HCT116 (cell line): ENCODE measurements around the gene TRMT61B. TPM values are rescaled to one million over a fixed set of nuclear protein-coding genes. Genes with fewer than 3 reads are reported as not detected.

Source experiments
- ATAC-seq: fragments of 200-7000 bp; cut with Tn5 transposase; 2 replicates; pipeline ENCODE4 v1.9.1; 2020; ENCODE audit warnings: mild to moderate bottlenecking, moderate library complexity
- BruUV-seq: library from RNA; stranded (reverse); fragments of 400-500 nt; replicated peaks from 2 replicates; lab custom pipeline; 2021; lab: Mats Ljungman, UMichigan
- CTCF ChIA-PET: fragments of 300-600 bp; sonication (Branson Sonifier 250); formaldehyde crosslinking; loops from one replicate; lab custom pipeline; 2021; ENCODE audit warnings: antibody characterized with exemption; lab: Charles Lee
- POLR2A ChIA-PET: fragments of 300-600, 350-600 bp; sonication (Branson Sonifier 250); formaldehyde crosslinking; loops from one replicate; lab custom pipeline; 2021; ENCODE audit warnings: antibody characterized with exemption; lab: Charles Lee
- RAD21 ChIA-PET, 2 experiments: fragments of 300-600 bp; sonication (Branson Sonifier 250); formaldehyde crosslinking; loops; one replicate each; lab custom pipeline; 2023; ENCODE audit warnings: low total read pairs in 2 of 2; ENCODE audit not compliant: uncharacterized antibody in 2 of 2, unreplicated experiment in 2 of 2, low non-redundant PET in 1 of 2; lab: Charles Lee
- DNase-seq: peaks from one replicate; pipeline ENCODE4 v3.0.0-alpha.2; 2010; ENCODE audit warnings: low read depth, low spot score
- H2AFZ ChIP-seq: fragments of 200-600 bp; shearing (Covaris generic), sonication (generic); 2 replicates; pipeline ENCODE4 v1.6.1; 2017; ENCODE audit warnings: low read depth, mixed run types, mixed read lengths, antibody characterized with exemption, low read length; ENCODE audit not compliant: poor library complexity, severe bottlenecking
- H3K27ac ChIP-seq: 2 replicates; pipeline ENCODE4 v1.5.1; 2012; ENCODE audit warnings: low read depth, low read length
- H3K27me3 ChIP-seq: fragments of 200-600 bp; sonication (generic); 2 replicates; pipeline ENCODE4 v1.6.1; 2016; ENCODE audit warnings: mixed run types, low read length, mixed read lengths; ENCODE audit not compliant: insufficient read depth
- H3K36me3 ChIP-seq, 2 experiments: fragments of 200-500 bp in 1 of 2; fragments of 200-600 bp in 1 of 2; sonication (Bioruptor generic) in 1 of 2; sonication (generic) in 1 of 2; 2 replicates each; pipeline versions ENCODE4 v1.5.1 to v1.6.1; 2014 to 2016; ENCODE audit warnings: low read length in 2 of 2, inconsistent platforms in 1 of 2, mixed read lengths in 1 of 2, mixed run types in 1 of 2; ENCODE audit not compliant: insufficient read depth in 2 of 2, control insufficient read depth in 1 of 2
- H3K4me1 ChIP-seq, 2 experiments: fragments of 200-600 bp in 1 of 2; sonication (generic) in 1 of 2; 2 replicates each; pipeline versions ENCODE4 v1.5.1 to v1.6.1; 2012 to 2017; ENCODE audit warnings: low read length in 2 of 2, inconsistent platforms in 1 of 2, mild to moderate bottlenecking in 1 of 2, mixed read lengths in 1 of 2, mixed run types in 1 of 2, moderate library complexity in 1 of 2; ENCODE audit not compliant: insufficient read depth in 2 of 2, control insufficient read depth in 1 of 2
- H3K4me2 ChIP-seq: fragments of 200-600 bp; sonication (generic); 2 replicates; pipeline ENCODE4 v1.6.1; 2017; ENCODE audit warnings: mixed run types, low read length, mixed read lengths
- H3K4me3 ChIP-seq, 2 experiments: fragments of 200-600 bp in 1 of 2; sonication (generic) in 1 of 2; replicated peaks in 1 of 2; 2 replicates each; pipeline ENCODE4 v1.5.1; 2011 to 2016; ENCODE audit warnings: low read length in 2 of 2, control low read depth in 1 of 2, low read depth in 1 of 2, mild to moderate bottlenecking in 1 of 2, mixed read lengths in 1 of 2, mixed run types in 1 of 2
- H3K79me2 ChIP-seq: fragments of 200-600 bp; sonication (generic); 2 replicates; pipeline ENCODE4 v1.6.1; 2017; ENCODE audit warnings: mild to moderate bottlenecking, mixed run types, low read length, moderate library complexity, mixed read lengths; ENCODE audit not compliant: insufficient read depth
- H3K9ac ChIP-seq: fragments of 200-600 bp; sonication (generic); 2 replicates; pipeline ENCODE4 v1.6.1; 2016; ENCODE audit warnings: low read length, mixed read lengths
- H3K9me2 ChIP-seq: fragments of 200-600 bp; sonication (generic), shearing (Covaris generic); 2 replicates; pipeline ENCODE4 v1.6.1; 2017; ENCODE audit warnings: mixed run types, mild to moderate bottlenecking, moderate library complexity; ENCODE audit not compliant: insufficient read depth
- H3K9me3 ChIP-seq, 2 experiments: fragments of 200-500 bp in 1 of 2; fragments of 200-600 bp in 1 of 2; sonication (Bioruptor generic) in 1 of 2; sonication (generic) in 1 of 2; 2 replicates each; pipeline ENCODE4 v1.6.1; 2014 to 2017; ENCODE audit warnings: low read length in 2 of 2, mixed read lengths in 2 of 2, inconsistent platforms in 1 of 2, low read depth in 1 of 2, mild to moderate bottlenecking in 1 of 2, mixed run types in 1 of 2, moderate library complexity in 1 of 2; ENCODE audit not compliant: control insufficient read depth in 1 of 2, insufficient read depth in 1 of 2
- H4K20me1 ChIP-seq: fragments of 200-600 bp; sonication (generic), shearing (Covaris generic); 2 replicates; pipeline ENCODE4 v1.6.1; 2017; ENCODE audit warnings: mixed run types, mild to moderate bottlenecking, moderate library complexity; ENCODE audit not compliant: insufficient read depth
- CBX3 ChIP-seq: IDR thresholded peaks from 2 replicates; pipeline ENCODE4 v1.6.1; 2012; ENCODE audit warnings: low read depth
- CEBPB ChIP-seq: IDR thresholded peaks from 2 replicates; pipeline ENCODE4 v1.6.1; 2012; ENCODE audit warnings: low read depth
- EGR1 ChIP-seq: IDR thresholded peaks from 2 replicates; pipeline ENCODE4 v1.6.1; 2012; ENCODE audit warnings: low read depth
- ELF1 ChIP-seq: IDR thresholded peaks from 2 replicates; pipeline ENCODE4 v1.6.1; 2012; ENCODE audit warnings: low read depth, borderline replicate concordance
- EZH2phosphoT487 ChIP-seq: fragments of 200-600 bp; IDR thresholded peaks from 2 replicates; pipeline ENCODE4 v1.6.1; 2018; ENCODE audit warnings: antibody characterized with exemption, borderline replicate concordance
- FOSL1 ChIP-seq: IDR thresholded peaks from 2 replicates; pipeline ENCODE4 v1.6.1; 2012; ENCODE audit warnings: low read depth
- MAX ChIP-seq: IDR thresholded peaks from 2 replicates; pipeline ENCODE4 v1.6.1; 2012
- POLR2A ChIP-seq: IDR thresholded peaks from 2 replicates; pipeline ENCODE4 v1.7.0; 2011; ENCODE audit warnings: borderline replicate concordance; ENCODE audit not compliant: insufficient read depth, insufficient read length; ENCODE audit errors: extremely low read depth
- RAD21 ChIP-seq: IDR thresholded peaks from 2 replicates; pipeline ENCODE4 v1.6.1; 2012; ENCODE audit warnings: low read depth, mild to moderate bottlenecking
- SIN3A ChIP-seq: IDR thresholded peaks from 2 replicates; pipeline ENCODE4 v1.6.1; 2012; ENCODE audit warnings: low read depth
- SRF ChIP-seq: IDR thresholded peaks from 2 replicates; pipeline ENCODE4 v1.6.1; 2012; ENCODE audit warnings: low read depth
- ZFX ChIP-seq: fragments of 450-650 bp; IDR thresholded peaks from 2 replicates; pipeline ENCODE4 v1.6.1; 2017
- ZNF274 ChIP-seq: fragments of 200-500 bp; sonication (Bioruptor generic); IDR thresholded peaks from 2 replicates; pipeline ENCODE4 v1.6.1; 2014; ENCODE audit warnings: mild to moderate bottlenecking, low read depth, low read length, inconsistent platforms
- intact Hi-C: fragments of 100-400 bp; cut with micrococcal nuclease; formaldehyde crosslinking; loops from 2 replicates; pipeline ENCODE4 v1.10.0; 2022
- total RNA-seq: library from RNA; stranded (reverse); gene quantifications from one replicate; pipeline ENCODE4 v1.2.1, GENCODE V29; 2021; ENCODE audit not compliant: unreplicated experiment
- TF ChIP-seq, protein P1 (sequence below): IDR thresholded peaks from 2 replicates; pipeline ENCODE4 v1.6.1; 2012; ENCODE audit warnings: low read depth
- TF ChIP-seq, protein P2 (sequence below): IDR thresholded peaks from 2 replicates; pipeline ENCODE4 v1.6.1; 2011; ENCODE audit warnings: mild to moderate bottlenecking, low read length, moderate library complexity; ENCODE audit not compliant: insufficient replicate concordance; ENCODE audit errors: extremely low read depth
- TF ChIP-seq, protein P3 (sequence below), 3 experiments: fragments of 200-600 bp in 1 of 3; sonication (generic) in 1 of 3; IDR thresholded peaks in 2 of 3; conservative IDR thresholded peaks in 1 of 3; 2 replicates each; pipeline ENCODE4 v1.5.1; 2012 to 2017; ENCODE audit warnings: low read depth in 2 of 3, low read length in 2 of 3, antibody characterized with exemption in 1 of 3, borderline replicate concordance in 1 of 3, control low read depth in 1 of 3, mild to moderate bottlenecking in 1 of 3, mixed read lengths in 1 of 3, mixed run types in 1 of 3, moderate library complexity in 1 of 3; ENCODE audit not compliant: insufficient read depth in 1 of 3

TRMT61B gene
- total RNA-seq, 1 experiment from 2014 or later: 12.8 TPM

GRCh38 chr2:28901202-28901601 lies 31.1 kb upstream of the TRMT61B start:
- H3K4me3 ChIP-seq: no peak overlapping the region
- no peak overlapping the region for H2AFZ ChIP-seq
- no peaks in the 10 kb centered on the region for H3K27me3 ChIP-seq
- TF ChIP-seq EGR1 (no peak), FOSL1 (no peak), ZNF274 (no peak), MAX (no peak), POLR2A (no peak), SIN3A (no peak), CEBPB (no peak), CBX3 (no peak), ZFX (no peak), ELF1 (no peak), SRF (no peak), EZH2phosphoT487 (no peak), RAD21 (no peak)
- TF ChIP-seq, protein P1, sequence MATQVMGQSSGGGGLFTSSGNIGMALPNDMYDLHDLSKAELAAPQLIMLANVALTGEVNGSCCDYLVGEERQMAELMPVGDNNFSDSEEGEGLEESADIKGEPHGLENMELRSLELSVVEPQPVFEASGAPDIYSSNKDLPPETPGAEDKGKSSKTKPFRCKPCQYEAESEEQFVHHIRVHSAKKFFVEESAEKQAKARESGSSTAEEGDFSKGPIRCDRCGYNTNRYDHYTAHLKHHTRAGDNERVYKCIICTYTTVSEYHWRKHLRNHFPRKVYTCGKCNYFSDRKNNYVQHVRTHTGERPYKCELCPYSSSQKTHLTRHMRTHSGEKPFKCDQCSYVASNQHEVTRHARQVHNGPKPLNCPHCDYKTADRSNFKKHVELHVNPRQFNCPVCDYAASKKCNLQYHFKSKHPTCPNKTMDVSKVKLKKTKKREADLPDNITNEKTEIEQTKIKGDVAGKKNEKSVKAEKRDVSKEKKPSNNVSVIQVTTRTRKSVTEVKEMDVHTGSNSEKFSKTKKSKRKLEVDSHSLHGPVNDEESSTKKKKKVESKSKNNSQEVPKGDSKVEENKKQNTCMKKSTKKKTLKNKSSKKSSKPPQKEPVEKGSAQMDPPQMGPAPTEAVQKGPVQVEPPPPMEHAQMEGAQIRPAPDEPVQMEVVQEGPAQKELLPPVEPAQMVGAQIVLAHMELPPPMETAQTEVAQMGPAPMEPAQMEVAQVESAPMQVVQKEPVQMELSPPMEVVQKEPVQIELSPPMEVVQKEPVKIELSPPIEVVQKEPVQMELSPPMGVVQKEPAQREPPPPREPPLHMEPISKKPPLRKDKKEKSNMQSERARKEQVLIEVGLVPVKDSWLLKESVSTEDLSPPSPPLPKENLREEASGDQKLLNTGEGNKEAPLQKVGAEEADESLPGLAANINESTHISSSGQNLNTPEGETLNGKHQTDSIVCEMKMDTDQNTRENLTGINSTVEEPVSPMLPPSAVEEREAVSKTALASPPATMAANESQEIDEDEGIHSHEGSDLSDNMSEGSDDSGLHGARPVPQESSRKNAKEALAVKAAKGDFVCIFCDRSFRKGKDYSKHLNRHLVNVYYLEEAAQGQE: no peak
- TF ChIP-seq, protein P2, sequence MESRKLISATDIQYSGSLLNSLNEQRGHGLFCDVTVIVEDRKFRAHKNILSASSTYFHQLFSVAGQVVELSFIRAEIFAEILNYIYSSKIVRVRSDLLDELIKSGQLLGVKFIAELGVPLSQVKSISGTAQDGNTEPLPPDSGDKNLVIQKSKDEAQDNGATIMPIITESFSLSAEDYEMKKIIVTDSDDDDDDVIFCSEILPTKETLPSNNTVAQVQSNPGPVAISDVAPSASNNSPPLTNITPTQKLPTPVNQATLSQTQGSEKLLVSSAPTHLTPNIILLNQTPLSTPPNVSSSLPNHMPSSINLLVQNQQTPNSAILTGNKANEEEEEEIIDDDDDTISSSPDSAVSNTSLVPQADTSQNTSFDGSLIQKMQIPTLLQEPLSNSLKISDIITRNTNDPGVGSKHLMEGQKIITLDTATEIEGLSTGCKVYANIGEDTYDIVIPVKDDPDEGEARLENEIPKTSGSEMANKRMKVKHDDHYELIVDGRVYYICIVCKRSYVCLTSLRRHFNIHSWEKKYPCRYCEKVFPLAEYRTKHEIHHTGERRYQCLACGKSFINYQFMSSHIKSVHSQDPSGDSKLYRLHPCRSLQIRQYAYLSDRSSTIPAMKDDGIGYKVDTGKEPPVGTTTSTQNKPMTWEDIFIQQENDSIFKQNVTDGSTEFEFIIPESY: no peak
- TF ChIP-seq, protein P3, sequence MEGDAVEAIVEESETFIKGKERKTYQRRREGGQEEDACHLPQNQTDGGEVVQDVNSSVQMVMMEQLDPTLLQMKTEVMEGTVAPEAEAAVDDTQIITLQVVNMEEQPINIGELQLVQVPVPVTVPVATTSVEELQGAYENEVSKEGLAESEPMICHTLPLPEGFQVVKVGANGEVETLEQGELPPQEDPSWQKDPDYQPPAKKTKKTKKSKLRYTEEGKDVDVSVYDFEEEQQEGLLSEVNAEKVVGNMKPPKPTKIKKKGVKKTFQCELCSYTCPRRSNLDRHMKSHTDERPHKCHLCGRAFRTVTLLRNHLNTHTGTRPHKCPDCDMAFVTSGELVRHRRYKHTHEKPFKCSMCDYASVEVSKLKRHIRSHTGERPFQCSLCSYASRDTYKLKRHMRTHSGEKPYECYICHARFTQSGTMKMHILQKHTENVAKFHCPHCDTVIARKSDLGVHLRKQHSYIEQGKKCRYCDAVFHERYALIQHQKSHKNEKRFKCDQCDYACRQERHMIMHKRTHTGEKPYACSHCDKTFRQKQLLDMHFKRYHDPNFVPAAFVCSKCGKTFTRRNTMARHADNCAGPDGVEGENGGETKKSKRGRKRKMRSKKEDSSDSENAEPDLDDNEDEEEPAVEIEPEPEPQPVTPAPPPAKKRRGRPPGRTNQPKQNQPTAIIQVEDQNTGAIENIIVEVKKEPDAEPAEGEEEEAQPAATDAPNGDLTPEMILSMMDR (IDR thresholded peaks at IDR 0.05 in 2 of 3, conservative IDR thresholded peaks at IDR 0.05 in 1 of 3; ENCODE audit: borderline replicate concordance in 1 of 3, insufficient read depth in 1 of 3, low read depth in 2 of 3, low read length in 2 of 3): no peak
- CTCF ChIA-PET: no interaction called here
- H3K36me3 ChIP-seq: peaks cover 20 to 39% of the 10 kb centered on the region in 2 experiments
- DNase-seq (no peak), ATAC-seq (no peak)
- no peak overlapping the region for H3K9ac ChIP-seq
- H4K20me1 ChIP-seq: peaks cover 93% of the 10 kb centered on the region; the same call in 1 of the 2 replicates
- peaks cover 100% of the 10 kb centered on the region for H3K79me2 ChIP-seq
- peaks cover 10 to 20% of the 10 kb centered on the region in 2 experiments for H3K4me1 ChIP-seq
- no peak overlapping the region for H3K4me2 ChIP-seq
- no peaks in the 10 kb centered on the region for H3K9me2 ChIP-seq
- RAD21 ChIA-PET: no interaction called here
- no TSS peak for BruUV-seq
- POLR2A ChIA-PET: no interaction called here
- no peak overlapping the region for H3K27ac ChIP-seq
- no peaks in the 10 kb centered on the region for H3K9me3 ChIP-seq
- intact Hi-C loops: no loop called here
